Right ventricle myocardium inferior (tissue), 1 donor: ENCODE results near the gene CARD11. TPM values are rescaled to one million over a fixed set of nuclear protein-coding genes. Genes with fewer than 3 reads are reported as not detected.

ENCODE experiments used
- ATAC-seq: fragments of 200-7000 bp; cut with Tn5 transposase; one replicate; pipeline ENCODE4 v1.9.1; 2020; ENCODE audit warnings: mild to moderate bottlenecking, moderate library complexity
- DNase-seq: peaks from one replicate; pipeline ENCODE4 v3.0.0; 2021; ENCODE audit errors: missing footprints
- intact Hi-C: fragments of 100-400 bp; cut with DNase I; formaldehyde crosslinking; loops from one replicate; pipeline ENCODE4 v1.11.0; 2022
- total RNA-seq: library from RNA; stranded (reverse); fragmentation: NEBNext Ultra II Directional; extraction: Animal tissue kit (Norgen Biotek cat#: 25700); gene quantifications from one replicate; pipeline ENCODE4 v1.2.1, GENCODE V29; 2021
- donor health status: DM: no; HTN: yes; CAD: no; lungs with severe emphysema.

Gene CARD11
- total RNA-seq, 1 donor from 2014 or later: 0.41 TPM

DNA sequence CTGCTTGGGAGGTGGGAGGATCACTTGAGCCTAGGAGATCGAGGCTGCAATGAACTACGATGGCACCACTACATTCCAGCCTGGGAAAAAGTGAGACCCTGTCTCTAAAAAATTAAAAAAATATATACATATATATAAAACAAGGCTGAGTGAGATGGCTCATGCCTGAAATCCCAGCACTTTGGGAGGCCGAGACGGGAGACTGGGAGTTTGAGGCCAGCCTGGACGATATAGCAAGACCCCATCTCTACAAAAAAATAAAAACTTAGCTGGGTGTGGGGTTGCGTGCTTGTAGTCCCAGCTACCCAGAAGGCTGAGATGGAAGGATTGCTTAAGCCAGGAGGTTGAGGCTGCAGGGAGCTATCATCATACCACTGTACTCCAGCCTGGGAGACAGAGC, 87.6 kb downstream of the CARD11 start:
- ATAC-seq: no peak

DNA sequence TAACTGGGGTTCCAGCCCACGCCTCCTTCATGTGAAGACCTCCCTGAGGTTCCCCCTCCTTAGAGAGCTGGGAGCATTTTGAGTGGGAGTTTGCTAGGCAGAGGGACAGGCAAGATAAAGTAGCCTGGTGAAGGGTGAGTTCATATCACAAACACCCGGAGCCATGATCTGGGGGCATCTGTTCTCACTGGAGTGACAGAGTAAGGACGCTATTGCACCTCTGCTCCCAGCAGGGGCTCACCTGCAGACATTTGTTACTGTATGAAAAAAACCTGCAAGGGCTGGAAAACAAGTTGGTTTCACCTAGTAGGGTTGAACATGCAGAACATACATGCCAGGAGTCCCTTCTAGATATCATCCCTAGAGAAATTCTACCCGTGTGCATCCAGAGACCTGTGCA, 88.4 kb downstream of the CARD11 start:
- no peak for ATAC-seq
- no peak for DNase-seq
- intact Hi-C loops: no loop called here

More for the DNA sequence above, 87.6 kb downstream of the CARD11 start:
- intact Hi-C loops: no loop called here
- DNase-seq: no peak

- intact Hi-C loops: no loop called here
- DNase-seq: no peak
These were observed 89.2 kb downstream of the CARD11 start for GRCh38 chr7:2954433-2954853.

GRCh38 chr7:2953588-2954407, 89.9 kb downstream of the CARD11 start:
- intact Hi-C loops: no loop called here
- ATAC-seq: no peak
- DNase-seq: no peak

More at GRCh38 chr7:2954433-2954853, 89.2 kb downstream of the CARD11 start:
- no peak for ATAC-seq

- no peak for DNase-seq
- ATAC-seq: no peak
- intact Hi-C loops: no loop called here
These were observed 90.6 kb downstream of the CARD11 start for GRCh38 chr7:2953099-2953498.

- intact Hi-C loops: no loop called here
These were observed 91.4 kb downstream of the CARD11 start for GRCh38 chr7:2952316-2952715.

DNA sequence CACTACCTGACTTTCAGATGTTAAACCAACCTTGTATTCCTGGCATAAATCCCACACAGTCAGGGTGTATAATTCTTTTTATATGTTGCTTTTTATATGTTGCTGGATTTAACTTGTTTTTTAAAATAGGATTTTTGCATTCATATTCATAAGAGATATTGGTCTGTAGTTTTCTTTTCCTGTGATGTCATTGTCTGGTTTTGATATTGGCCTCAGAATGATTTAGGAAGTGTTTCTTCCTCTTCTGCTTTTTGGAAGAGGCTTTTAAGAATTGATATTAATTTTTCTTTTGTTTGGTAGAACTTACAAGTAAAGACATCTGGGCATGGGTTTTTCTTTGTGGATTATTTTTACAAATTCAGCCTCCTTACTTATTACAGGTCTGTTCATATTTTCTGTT, 93.1 kb downstream of the CARD11 start:
- intact Hi-C loops: no loop called here
- DNase-seq (no peak), ATAC-seq (no peak)

More at GRCh38 chr7:2952316-2952715, 91.4 kb downstream of the CARD11 start:
- ATAC-seq (no peak), DNase-seq (no peak)

GRCh38 chr7:2948749-2949148, 94.9 kb downstream of the CARD11 start:
- ATAC-seq: no peak
- DNase-seq: no peak
- intact Hi-C loops: no loop called here

- intact Hi-C loops: no loop called here
- ATAC-seq (no peak), DNase-seq (no peak)
These were observed 96.4 kb downstream of the CARD11 start for GRCh38 chr7:2947058-2947780.

DNA sequence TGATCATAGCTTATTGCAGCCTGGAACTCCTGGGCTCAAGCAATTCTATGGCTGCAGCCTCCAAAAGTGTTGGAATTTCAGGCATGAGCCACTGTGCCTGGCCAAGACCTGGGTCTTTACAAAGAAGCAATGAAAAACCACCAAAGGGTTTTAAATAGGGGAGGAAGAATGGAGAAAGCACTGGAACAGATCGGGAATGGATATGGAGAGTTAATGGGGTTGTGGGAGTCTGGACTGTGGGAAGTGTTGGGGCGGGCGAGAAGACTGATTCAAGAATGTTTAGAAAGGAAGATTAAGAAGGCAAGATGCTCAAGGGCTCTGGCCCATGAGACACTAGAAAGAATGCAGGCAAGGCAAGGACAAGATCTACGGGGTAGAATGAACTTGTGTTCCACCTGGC, 98.5 kb downstream of the CARD11 start:
- no peak for DNase-seq
- intact Hi-C loops: no loop called here
- no peak for ATAC-seq

DNA sequence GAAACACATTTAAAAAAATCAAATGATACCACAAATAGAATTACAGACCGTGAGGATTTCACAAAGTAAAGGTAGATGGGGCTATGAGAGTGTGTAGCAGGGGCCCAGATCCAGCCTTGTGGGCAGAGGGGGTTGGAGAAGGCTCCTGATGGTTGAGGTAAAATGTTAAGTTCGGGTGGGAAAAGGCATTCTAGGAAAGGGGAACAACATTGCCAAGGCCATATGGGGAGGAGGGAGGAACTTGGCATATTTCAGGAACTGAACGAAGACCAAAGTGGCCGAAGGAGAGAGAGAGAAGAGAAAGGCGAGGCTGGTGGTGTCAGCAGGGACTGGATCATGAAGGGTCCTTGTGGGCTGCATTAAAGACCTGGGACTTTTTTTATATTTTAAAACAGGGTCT, 98.9 kb downstream of the CARD11 start:
- DNase-seq: no peak
- ATAC-seq: no peak
- intact Hi-C loops: no loop called here

DNA sequence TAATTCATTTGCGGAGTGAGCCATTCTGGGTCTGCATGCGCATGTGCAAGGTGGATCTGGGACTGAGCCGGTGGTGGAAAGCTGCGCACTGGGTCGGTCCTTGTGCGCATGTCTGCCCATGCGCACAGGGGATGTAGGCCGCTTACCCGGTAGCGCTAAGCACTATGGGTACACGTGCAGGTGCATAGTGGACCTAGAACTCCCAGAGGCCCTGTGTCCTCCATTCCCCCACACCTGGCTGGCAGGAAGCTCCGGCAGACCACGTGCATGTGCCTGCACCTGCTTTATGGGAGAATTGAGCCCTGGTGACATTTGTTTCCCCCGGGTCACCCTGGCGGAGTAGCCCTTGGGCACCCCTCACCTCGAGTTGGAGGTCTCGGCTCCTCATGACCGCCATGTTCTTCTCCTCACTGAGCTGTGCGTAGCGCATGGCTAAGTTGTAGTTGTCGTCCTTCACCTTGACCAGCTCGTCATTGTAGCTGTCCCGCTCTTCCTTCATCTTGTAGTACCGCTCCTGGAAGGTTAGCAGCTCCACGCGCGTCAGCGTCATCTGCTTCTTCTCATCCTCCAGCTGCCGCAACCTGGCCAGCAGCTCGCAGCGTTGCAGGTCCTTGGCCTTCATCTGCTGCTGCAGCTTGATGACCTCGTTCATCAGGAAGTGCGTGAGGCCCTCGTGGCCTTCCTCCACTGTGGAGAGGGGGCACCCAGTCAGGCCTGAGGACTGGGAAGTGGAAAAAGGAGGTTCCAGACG, 99.6 kb downstream of the CARD11 start:
- no peak for ATAC-seq
- intact Hi-C loops: no loop called here
- no peak for DNase-seq

DNA sequence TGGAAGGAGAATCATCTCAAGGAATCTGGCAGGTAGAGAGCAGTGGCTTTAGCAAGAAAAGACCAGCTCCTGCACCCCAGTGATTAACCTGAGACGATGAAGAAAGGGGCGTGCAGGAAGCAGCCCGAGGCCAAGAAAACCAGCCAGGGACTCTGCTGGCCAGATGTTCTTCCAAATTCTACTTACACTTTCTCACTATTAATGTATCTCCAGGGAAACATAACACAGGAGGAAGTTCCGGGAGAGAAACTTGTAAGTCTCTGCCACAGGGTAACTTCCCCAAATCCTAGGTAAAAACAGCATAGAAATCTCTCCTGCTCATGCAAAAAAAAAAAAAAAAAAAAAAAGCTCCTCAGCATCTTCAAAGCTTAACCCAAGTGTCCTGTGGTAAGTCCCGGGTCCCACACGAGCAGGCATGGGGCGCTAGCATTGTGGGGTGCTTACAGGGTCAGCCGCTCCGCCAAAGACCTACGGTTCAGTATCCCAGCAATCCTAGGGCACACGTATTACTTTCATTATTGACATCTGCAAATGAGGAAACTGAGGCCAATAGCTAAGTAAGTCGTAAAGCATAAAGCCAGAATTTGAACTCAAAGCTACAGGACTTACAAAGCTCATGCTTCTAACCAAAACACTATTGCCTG, 102.3 kb downstream of the CARD11 start:
- DNase-seq: no peak
- no peak for ATAC-seq

DNA sequence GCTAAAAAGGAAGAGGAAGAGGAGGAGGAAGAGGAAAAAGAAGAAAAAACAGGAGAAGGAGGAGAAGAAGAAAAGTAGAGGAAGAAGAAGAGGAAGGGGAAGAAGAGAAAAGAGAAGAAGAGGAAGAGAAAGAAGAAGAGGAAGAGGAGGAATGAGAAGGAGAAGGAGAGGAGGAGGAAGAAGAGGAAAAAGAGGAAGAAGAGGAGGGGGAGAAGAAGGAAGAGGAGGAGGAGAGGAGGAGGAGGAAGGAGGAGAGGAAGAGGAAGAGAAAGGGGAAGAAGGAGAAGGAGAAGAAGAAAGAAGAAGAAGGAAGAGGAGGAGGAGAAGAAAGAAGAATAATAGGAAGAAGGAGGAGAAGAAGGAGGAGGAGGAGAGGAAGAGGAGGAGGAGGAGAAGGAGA, 103.2 kb downstream of the CARD11 start:
- no peak for ATAC-seq
- intact Hi-C loops: no loop called here
- DNase-seq: no peak

More for the DNA sequence above, 102.3 kb downstream of the CARD11 start:
- intact Hi-C loops: no loop called here

DNA sequence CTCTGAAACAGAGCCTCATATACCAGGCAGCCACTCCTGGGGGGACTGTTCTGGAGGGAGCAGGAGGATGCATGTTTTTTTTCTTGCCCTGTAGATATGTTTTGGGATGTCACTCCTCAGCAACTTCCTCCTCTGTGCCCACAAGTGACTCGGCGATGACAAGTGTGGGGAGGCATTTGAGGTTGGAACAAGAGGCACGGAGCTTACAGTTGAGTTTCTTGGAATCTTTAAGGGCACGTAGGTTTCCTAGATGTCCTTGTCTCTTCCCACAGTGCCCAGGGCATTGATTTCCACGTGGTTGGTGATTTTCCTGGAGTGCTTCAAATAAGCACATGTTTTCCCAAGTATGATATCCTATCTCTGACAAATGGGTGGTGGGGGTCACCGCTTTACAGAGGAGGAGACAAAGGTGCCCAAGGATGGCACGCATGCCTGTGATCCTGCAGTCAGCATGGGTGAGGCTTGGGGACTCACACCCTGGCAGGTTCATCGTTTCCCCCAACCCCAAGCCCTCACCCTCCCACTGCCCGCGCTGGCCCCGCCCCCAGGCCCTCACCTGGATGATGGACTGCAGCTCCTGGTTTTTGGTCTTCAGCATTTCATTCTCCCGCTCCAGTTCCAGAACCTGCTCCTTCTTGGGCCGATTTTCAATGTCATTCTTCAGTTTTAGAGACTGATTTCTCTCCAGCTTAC, 104.3 kb downstream of the CARD11 start:
- DNase-seq: no peak
- ATAC-seq: no peak
- intact Hi-C loops: no loop called here

DNA sequence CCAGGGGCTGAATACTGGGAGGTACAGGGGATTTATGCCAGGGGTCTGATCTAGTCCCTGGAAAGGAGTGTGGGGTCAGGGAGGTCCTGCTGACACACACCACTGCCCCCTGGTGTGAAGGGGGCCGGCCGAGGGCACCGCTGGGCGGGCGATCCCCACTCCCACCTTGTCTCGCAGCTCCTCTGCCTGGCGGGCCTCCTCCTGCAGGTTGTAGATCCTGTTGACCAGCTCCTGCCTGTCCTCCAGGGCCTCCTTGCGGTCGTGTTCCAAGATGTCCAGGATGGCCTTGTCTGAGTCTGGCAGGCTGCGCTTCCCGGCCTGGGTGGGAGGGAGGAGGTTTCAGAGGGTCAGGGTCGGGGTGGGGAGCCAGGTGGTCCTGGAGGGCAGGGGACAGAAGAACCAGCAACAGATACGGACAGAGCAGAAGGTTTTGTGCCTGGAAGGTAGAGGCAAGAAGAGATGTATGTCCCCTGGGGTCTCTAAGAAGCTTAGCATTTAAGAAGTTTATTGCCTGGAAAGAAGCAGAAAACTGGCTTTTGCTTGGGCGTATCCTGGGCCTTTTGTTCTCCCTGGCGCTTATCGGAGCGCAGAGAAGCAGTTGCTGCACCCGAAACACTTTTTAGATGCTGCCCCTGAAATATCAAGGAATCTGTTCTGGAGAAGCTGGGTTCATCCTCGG, 105.0 kb downstream of the CARD11 start:
- DNase-seq (no peak), ATAC-seq (no peak)
- intact Hi-C loops: no loop called here

DNA sequence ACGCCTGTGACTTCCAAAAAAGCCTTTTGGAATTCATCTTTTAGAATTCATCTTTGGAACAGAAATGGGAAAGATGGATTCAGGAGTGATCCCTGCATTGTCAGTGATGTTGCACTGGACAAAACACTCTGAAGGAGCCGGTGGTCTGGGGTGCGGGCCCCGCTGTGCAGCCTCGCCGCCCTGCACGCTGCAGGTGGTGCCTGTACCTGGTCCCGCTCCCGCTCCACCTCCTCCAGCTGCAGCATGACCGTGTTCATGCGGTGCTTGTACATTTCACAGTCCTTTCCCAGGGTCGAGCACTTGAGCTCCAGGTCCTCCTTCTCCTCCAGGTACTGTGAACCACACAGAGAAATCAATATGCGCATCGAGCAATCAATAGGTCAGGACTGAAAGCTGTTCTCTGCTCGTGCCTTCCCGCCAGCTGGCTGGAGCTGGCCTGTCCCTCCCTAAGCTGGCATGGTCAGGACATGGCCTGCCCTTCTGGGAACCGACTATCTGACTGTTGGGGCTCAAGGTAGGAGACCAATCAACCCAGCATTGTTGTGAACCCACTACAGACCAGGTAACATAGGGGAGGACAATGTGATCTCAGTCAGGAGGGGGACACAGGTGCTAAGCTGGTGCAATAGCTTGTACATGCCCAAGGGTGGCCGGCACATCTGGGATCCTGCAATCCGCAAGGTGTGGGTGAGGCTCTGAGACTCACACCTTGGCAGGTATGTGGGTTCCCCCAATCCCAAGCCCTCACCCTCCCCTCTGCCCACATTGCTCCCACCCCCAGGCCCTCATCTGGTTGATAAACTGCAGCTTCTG, 105.8 kb downstream of the CARD11 start:
- ATAC-seq (peak; percentile 20), DNase-seq (no peak)
- intact Hi-C loops: no loop called here
